Activated naive CD8-positive, alpha-beta T cell treated with anti-CD3 and anti-CD28 coated beads, Interleukin-2, amount 10 ng/mL, durations not matched to agents 7 days and 5 days (primary cell): ENCODE measurements around the gene ITGB6. TPM values are rescaled to one million over a fixed set of nuclear protein-coding genes. Genes with fewer than 3 reads are reported as not detected.

Experiments
- ATAC-seq: fragments of 150-1000 bp; cut with Tn5 transposase; one replicate; pipeline ENCODE4 v1.10.0; 2021; ENCODE audit warnings: low read depth, moderate library complexity
- POLR2A ChIA-PET: fragments of 350-600 bp; sonication (Branson Sonifier 250); formaldehyde crosslinking; loops from one replicate; lab custom pipeline; 2021; ENCODE audit warnings: antibody characterized with exemption; lab: Charles Lee
- DNase-seq: peaks from one replicate; pipeline ENCODE4 v3.0.0; 2021
- H3K27ac Mint-ChIP-seq: one replicate; pipeline ENCODE4 v1.8.0; 2022; ENCODE audit warnings: mild to moderate bottlenecking, mixed read lengths
- H3K27me3 Mint-ChIP-seq: one replicate; pipeline ENCODE4 v1.8.0; 2022; ENCODE audit warnings: mild to moderate bottlenecking, moderate library complexity, mixed read lengths
- H3K36me3 Mint-ChIP-seq: one replicate; pipeline ENCODE4 v1.8.0; 2021; ENCODE audit warnings: mild to moderate bottlenecking, mixed read lengths
- H3K4me1 Mint-ChIP-seq: one replicate; pipeline ENCODE4 v1.8.0; 2021; ENCODE audit warnings: mixed read lengths
- H3K4me3 Mint-ChIP-seq: one replicate; pipeline ENCODE4 v1.8.0; 2022; ENCODE audit warnings: mild to moderate bottlenecking, moderate library complexity, mixed read lengths
- H3K9me3 Mint-ChIP-seq: one replicate; pipeline ENCODE4 v1.8.0; 2021; ENCODE audit warnings: mixed read lengths
- total RNA-seq, 2 experiments: library from RNA; stranded (reverse); gene quantifications; one replicate each; pipeline ENCODE4 v1.2.3, GENCODE V29; 2021

ITGB6 gene, protein sequence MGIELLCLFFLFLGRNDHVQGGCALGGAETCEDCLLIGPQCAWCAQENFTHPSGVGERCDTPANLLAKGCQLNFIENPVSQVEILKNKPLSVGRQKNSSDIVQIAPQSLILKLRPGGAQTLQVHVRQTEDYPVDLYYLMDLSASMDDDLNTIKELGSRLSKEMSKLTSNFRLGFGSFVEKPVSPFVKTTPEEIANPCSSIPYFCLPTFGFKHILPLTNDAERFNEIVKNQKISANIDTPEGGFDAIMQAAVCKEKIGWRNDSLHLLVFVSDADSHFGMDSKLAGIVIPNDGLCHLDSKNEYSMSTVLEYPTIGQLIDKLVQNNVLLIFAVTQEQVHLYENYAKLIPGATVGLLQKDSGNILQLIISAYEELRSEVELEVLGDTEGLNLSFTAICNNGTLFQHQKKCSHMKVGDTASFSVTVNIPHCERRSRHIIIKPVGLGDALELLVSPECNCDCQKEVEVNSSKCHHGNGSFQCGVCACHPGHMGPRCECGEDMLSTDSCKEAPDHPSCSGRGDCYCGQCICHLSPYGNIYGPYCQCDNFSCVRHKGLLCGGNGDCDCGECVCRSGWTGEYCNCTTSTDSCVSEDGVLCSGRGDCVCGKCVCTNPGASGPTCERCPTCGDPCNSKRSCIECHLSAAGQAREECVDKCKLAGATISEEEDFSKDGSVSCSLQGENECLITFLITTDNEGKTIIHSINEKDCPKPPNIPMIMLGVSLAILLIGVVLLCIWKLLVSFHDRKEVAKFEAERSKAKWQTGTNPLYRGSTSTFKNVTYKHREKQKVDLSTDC
- total RNA-seq, result not detected

DNA sequence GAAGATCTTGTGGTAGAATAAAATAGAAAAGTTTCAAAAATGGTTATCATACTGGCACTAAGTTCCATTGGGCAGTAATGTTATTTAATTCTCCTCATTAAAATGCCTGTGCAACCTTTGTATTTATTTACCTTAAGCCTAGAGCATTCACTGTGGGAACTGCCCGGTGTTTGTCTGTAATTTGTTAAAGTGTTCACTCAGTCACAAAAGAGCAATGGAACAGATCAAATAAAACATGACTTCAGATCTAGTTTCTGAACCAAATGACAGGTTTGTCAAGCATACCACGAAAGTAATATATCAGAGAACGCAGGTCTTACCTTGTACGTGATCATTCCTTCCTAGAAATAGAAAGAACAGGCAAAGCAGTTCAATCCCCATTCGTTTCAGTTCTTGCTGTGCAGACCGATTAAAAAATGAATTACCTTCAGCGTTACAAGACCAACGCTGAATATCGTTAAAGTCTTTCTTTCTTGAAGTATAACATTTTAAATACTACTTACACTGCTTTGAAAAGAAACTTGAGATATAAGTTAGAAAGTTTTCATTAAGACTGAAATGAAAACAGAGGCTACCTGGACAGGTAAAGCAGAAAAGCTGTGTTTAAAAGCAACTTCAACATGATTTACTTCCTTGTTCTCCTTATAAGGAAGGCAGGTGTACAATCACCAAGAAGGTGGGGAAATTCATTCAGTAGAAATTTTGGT lies at the start of gene ITGB6:
ITGB6 (minus strand) TSS at position 590 of the 707 bp plus-strand sequence; CDS start at position 381, 209 bp downstream.
- Mint-ChIP-seq H3K9me3 (no peaks in the 10 kb centered on the region), H3K27me3 (peaks cover 10% of the 10 kb centered on the region), H3K4me1 (peaks cover 17% of the 10 kb centered on the region), H3K4me3 (no peak within 1 kb of the TSS), H3K36me3 (peaks cover 2% of the 10 kb centered on the region), H3K27ac (no peak within 1 kb of the TSS)
- DNase-seq (no peak), ATAC-seq (no peak)
- POLR2A ChIA-PET, result no interaction called here

- DNase-seq (no peak), ATAC-seq (no peak)
- Mint-ChIP-seq H3K4me1 (no peaks in the 10 kb centered on the region), H3K27ac (no peak overlapping the region), H3K4me3 (no peak overlapping the region), H3K27me3 (peaks cover 10% of the 10 kb centered on the region), H3K9me3 (no peaks in the 10 kb centered on the region), H3K36me3 (no peaks in the 10 kb centered on the region)
- POLR2A ChIA-PET, result no interaction called here
Measured at GRCh38 chr2:160247296-160248035, 47.4 kb upstream of the ITGB6 start.

GRCh38 chr2:160246356-160246755 lies 46.3 kb upstream of the ITGB6 start:
- Mint-ChIP-seq H3K36me3 (no peaks in the 10 kb centered on the region), H3K27ac (no peak overlapping the region), H3K27me3 (peaks cover 11% of the 10 kb centered on the region), H3K9me3 (no peaks in the 10 kb centered on the region), H3K4me1 (no peaks in the 10 kb centered on the region), H3K4me3 (no peak overlapping the region)
- DNase-seq (no peak), ATAC-seq (no peak)
- POLR2A ChIA-PET, result interaction anchor here (0.7 kb wide), 1 partner anchor 723 kb away, joined by 5 read pairs; no protein-coding TSS in a partner anchor

GRCh38 chr2:160245614-160246155 lies 45.6 kb upstream of the ITGB6 start:
- Mint-ChIP-seq H3K4me1 (no peaks in the 10 kb centered on the region), H3K27ac (no peak overlapping the region), H3K36me3 (no peaks in the 10 kb centered on the region), H3K27me3 (peaks cover 11% of the 10 kb centered on the region), H3K4me3 (no peak overlapping the region), H3K9me3 (no peaks in the 10 kb centered on the region)
- POLR2A ChIA-PET, result no interaction called here
- no peak for DNase-seq
- ATAC-seq, result no peak

DNA sequence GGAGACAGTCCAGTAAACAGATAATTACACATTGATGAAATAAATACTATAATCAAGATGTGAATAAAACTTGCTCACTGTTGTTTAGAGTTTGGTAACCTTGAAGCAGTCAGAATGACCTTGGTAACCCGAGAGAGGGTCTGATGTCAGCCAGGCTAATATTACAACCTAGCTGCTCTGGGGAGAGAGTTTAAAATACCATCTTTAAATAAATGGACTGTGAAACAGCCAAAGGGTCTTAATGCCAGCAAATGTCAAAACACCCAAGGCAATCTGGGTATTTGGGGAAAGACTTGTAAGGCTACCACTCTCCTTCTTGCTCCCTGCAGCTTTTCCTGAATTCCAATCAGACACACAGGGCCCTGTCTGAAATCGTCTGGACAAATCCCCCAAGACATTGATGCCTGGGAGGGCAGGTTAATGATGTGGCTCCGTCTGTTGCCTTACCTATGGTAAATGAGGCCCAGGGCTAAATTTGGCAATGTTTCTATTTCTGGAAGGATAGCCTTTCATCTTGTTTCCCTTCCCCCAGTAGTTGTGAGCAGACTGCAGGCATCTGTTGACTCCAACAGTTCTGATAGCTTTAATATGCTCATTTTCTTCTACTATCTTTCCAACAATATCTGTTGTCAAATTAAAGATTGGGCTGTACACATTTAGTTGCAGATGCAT lies 43.0 kb upstream of the ITGB6 start:
- no peak for DNase-seq

DNA sequence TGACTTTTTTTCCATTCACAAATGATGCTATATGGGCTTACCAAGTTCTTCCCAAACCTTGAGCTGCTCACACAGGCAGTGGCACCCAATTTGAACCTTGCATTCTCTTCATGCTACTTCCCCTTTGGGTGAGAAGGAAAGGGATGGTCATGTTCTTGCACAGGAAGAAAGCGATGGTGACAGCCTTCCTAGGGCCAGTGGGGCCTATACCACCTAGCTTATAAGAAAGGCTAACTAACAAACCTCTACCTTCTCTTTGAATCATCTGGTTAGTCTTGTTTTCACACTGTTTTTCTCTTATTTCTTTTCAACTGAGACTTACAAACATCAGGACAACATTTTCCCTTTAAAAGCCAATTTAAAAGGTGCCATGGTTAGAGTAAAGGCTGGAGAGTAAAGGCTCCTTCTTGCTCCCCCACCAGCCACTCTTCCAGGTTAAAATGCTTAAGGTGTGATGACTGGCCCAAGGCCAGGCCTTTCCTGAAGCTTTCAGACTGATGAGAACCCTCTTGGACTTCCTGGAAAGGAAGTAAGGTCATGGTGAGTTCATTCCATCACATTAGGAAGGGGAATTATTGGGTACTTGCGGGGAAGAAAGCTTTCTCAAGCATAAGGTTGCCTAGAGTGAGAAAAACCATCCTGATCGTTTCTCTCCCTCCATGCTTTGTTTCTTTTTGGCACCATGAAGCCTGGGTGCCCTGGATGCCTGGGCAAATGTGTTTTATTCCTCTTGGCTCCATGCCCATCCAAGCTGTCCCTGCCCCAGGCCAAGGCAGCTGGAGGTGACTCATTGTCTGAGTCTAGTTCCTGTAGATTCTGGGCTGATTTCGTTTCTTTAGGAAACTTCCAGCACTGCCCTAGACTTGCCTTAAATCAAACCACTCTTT lies 41.4 kb upstream of the ITGB6 start:
- no peaks in the 10 kb centered on the region for H3K36me3 Mint-ChIP-seq
- H3K27ac Mint-ChIP-seq, result no peak overlapping the region
- H3K4me1 Mint-ChIP-seq, result no peaks in the 10 kb centered on the region
- ATAC-seq (no peak), DNase-seq (no peak)
- no peaks in the 10 kb centered on the region for H3K9me3 Mint-ChIP-seq
- H3K27me3 Mint-ChIP-seq, result peaks cover 10% of the 10 kb centered on the region
- H3K4me3 Mint-ChIP-seq, result no peak overlapping the region
- POLR2A ChIA-PET, result no interaction called here

More for the DNA sequence above, 43.0 kb upstream of the ITGB6 start:
- Mint-ChIP-seq H3K9me3 (no peaks in the 10 kb centered on the region), H3K27me3 (peaks cover 10% of the 10 kb centered on the region), H3K27ac (no peak overlapping the region), H3K36me3 (no peaks in the 10 kb centered on the region), H3K4me3 (no peak overlapping the region), H3K4me1 (no peaks in the 10 kb centered on the region)
- POLR2A ChIA-PET, result no interaction called here
- no peak for ATAC-seq

DNA sequence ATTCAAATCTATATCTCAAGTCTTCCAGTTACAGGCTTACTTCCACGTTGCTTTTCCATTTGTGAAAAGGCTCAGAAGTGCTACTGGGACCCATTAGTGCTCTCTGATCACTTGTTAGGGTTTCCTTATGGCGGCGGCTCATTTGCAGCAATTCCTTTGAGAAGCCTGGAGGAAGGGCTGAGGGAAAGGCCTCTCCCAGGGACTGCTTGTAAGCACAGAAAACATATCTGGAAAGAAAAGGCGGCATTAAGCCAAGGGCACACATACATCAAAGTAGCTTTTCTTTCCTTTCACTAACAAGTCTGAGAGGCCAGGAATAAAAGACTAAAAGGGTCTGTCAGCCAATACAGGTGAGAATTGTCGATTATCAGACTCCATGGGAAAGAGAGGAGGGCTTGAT lies 39.4 kb upstream of the ITGB6 start:
- no peaks in the 10 kb centered on the region for H3K36me3 Mint-ChIP-seq
- POLR2A ChIA-PET, result no interaction called here
- no peak overlapping the region for H3K27ac Mint-ChIP-seq
- H3K27me3 Mint-ChIP-seq, result peaks cover 9% of the 10 kb centered on the region
- DNase-seq, result no peak
- ATAC-seq, result no peak
- H3K9me3 Mint-ChIP-seq, result no peaks in the 10 kb centered on the region
- no peaks in the 10 kb centered on the region for H3K4me1 Mint-ChIP-seq
- H3K4me3 Mint-ChIP-seq, result no peak overlapping the region

DNA sequence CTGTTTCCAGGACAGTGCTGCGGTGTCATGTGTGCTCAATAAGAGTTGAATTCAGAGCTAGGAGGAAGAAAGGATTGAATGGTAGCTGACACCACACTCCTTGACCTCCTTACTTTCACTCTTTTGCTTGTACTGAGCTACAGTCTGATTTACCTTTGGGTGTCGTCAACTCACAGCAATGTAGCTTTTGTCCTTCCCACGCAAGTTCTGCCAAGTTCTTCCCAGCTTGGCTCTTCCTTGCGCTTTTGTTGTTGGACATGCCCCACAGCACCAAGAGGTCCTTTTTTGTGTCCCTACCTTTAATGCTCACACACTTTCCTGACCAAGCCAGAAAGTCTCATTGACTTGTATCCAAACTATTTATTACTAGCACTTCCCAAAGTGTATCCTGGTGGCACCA lies 38.3 kb upstream of the ITGB6 start:
- Mint-ChIP-seq H3K4me3 (no peak overlapping the region), H3K4me1 (no peaks in the 10 kb centered on the region), H3K27ac (no peak overlapping the region), H3K36me3 (no peaks in the 10 kb centered on the region), H3K27me3 (peaks cover 9% of the 10 kb centered on the region), H3K9me3 (no peaks in the 10 kb centered on the region)
- ATAC-seq, result no peak
- POLR2A ChIA-PET, result no interaction called here
- no peak for DNase-seq

- no peak overlapping the region for H3K27ac Mint-ChIP-seq
- ATAC-seq, result no peak
- H3K4me3 Mint-ChIP-seq, result no peak overlapping the region
- no peaks in the 10 kb centered on the region for H3K9me3 Mint-ChIP-seq
- DNase-seq, result no peak
- POLR2A ChIA-PET, result no interaction called here
- H3K36me3 Mint-ChIP-seq, result no peaks in the 10 kb centered on the region
- no peaks in the 10 kb centered on the region for H3K4me1 Mint-ChIP-seq
- H3K27me3 Mint-ChIP-seq, result peaks cover 12% of the 10 kb centered on the region
Measured at GRCh38 chr2:160232905-160233475, 32.9 kb upstream of the ITGB6 start.

- Mint-ChIP-seq H3K4me1 (peaks cover 1% of the 10 kb centered on the region), H3K36me3 (no peaks in the 10 kb centered on the region), H3K27ac (no peak overlapping the region), H3K27me3 (peaks cover 19% of the 10 kb centered on the region), H3K4me3 (no peak overlapping the region), H3K9me3 (no peaks in the 10 kb centered on the region)
- no peak for ATAC-seq
- POLR2A ChIA-PET, result no interaction called here
- no peak for DNase-seq
Measured at GRCh38 chr2:160229591-160229990, 29.5 kb upstream of the ITGB6 start.

DNA sequence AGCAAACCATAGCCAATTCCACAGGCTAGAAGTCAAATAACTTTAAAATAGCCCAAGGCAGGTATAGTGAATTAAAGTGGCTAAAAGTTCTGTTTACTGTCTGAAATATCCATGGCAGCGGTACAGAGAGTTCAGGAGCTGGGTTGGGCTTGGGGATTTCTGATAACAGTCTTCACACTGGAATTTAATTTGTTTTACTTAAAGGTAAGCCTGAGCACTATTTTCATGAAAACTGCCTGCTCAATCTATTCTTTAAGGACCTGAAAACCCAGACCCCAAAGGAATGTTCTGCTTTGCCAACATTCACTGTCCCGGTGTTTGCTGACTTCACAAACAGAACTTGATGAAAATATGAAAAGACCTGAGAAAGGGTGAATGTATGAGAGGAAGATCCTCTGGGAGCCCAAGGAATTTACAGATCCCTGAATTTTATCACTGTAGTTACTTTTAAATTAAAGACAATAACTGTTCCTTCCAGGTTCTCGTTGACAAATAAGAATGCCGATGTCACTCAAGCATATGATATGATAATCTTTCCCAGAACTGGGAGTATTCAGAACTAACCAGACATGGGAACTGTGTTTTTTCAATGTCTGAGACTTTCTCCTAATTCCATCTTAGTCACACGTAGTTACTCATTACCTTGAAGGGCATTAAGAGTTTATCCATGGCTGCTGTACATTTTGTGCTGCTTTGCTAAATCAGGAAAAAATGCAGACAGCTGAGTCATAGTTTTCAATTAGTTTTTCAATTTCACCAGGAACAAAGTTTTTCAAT lies 28.3 kb upstream of the ITGB6 start:
- no peaks in the 10 kb centered on the region for H3K9me3 Mint-ChIP-seq

More for the DNA sequence above, 28.3 kb upstream of the ITGB6 start:
- no peaks in the 10 kb centered on the region for H3K36me3 Mint-ChIP-seq
- H3K4me1 Mint-ChIP-seq, result peaks cover 7% of the 10 kb centered on the region
- POLR2A ChIA-PET, result interaction anchor here (1.2 kb wide), 1 partner anchor 9 kb away, joined by 3 read pairs; no protein-coding TSS in a partner anchor
- H3K4me3 Mint-ChIP-seq, result no peak overlapping the region
- DNase-seq (no peak), ATAC-seq (no peak)
- H3K27ac Mint-ChIP-seq, result no peak overlapping the region
- H3K27me3 Mint-ChIP-seq, result peaks cover 19% of the 10 kb centered on the region
